ENCODE measurements around the gene PLIN1.

The PLIN1 gene

GRCh38 chr15:89654301-89654761, 24.8 kb downstream of the PLIN1 start:
- DNase-seq, result no peak

GRCh38 chr15:89653578-89653977, 25.6 kb downstream of the PLIN1 start:
- no peak for DNase-seq

GRCh38 chr15:89652666-89653065, 26.5 kb downstream of the PLIN1 start:
- DNase-seq, result no peak

- no peak for DNase-seq
Observed at GRCh38 chr15:89652131-89652530, 27.0 kb downstream of the PLIN1 start.

GRCh38 chr15:89649716-89650115, 29.5 kb downstream of the PLIN1 start:
- no peak for DNase-seq

- no peak for DNase-seq
Observed at GRCh38 chr15:89649013-89649625, 30.0 kb downstream of the PLIN1 start.

GRCh38 chr15:89648106-89649012, 30.8 kb downstream of the PLIN1 start:
- no peak for DNase-seq

GRCh38 chr15:89647191-89647851, 31.8 kb downstream of the PLIN1 start:
- DNase-seq, result peak in 30 of 51 donors; percentile 4 to 68 (median 30)

GRCh38 chr15:89646416-89647141, 32.6 kb downstream of the PLIN1 start:
- DNase-seq, result no peak

- no peak for DNase-seq
Observed at GRCh38 chr15:89645680-89646079, 33.5 kb downstream of the PLIN1 start.

- DNase-seq, result no peak
Observed at GRCh38 chr15:89642106-89642505, 37.1 kb downstream of the PLIN1 start.

- no peak for DNase-seq
Observed at GRCh38 chr15:89641053-89641452, 38.1 kb downstream of the PLIN1 start.

- no peak for DNase-seq
Observed at GRCh38 chr15:89640245-89640644, 38.9 kb downstream of the PLIN1 start.

- no peak for DNase-seq
Observed at GRCh38 chr15:89633585-89633984, 45.6 kb downstream of the PLIN1 start.

- no peak for DNase-seq
Observed at GRCh38 chr15:89632563-89633430, 46.4 kb downstream of the PLIN1 start.

- DNase-seq, result no peak
Observed at GRCh38 chr15:89631902-89632264, 47.3 kb downstream of the PLIN1 start.

- DNase-seq, result peak in 2 of 51 donors; percentile 6 to 7
Observed at GRCh38 chr15:89630974-89631901, 47.9 kb downstream of the PLIN1 start.

GRCh38 chr15:89630260-89630659, 48.9 kb downstream of the PLIN1 start:
- no peak for DNase-seq

- no peak for DNase-seq
Observed at GRCh38 chr15:89629829-89630228, 49.3 kb downstream of the PLIN1 start.
